Measurements from ENCODE around the gene IGSF21. TPM values are rescaled to one million over a fixed set of nuclear protein-coding genes. Genes with fewer than 3 reads are reported as not detected.

The IGSF21 gene
- total RNA-seq, 1 donor from 2014 or later, result 4.4 TPM

DNA sequence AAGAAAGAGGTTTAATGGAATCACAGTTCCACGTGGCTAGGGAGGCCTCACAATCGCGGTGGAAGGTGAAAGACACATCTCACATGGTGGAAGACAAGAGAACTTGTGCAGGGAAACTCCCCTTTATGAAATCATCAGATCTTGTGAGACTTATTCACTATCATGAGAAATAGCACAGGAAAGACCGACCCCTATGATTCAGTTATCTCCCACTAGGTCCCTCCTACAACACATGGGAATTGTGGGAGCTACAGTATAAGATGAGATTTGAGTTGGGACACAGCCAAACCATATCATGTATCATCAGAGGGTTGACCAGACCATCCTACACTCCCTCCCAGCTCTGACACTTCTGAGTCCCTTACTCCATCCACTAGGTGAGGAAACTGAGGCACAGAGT lies 229.2 kb downstream of the IGSF21 start:
- Mint-ChIP-seq H3K9me3 (ENCODE audit: unreplicated experiment) (no peaks in the 10 kb centered on the region), H3K27ac (ENCODE audit: unreplicated experiment) (no peak overlapping the region), H3K36me3 (ENCODE audit: low read depth, unreplicated experiment) (no peaks in the 10 kb centered on the region), H3K4me3 (ENCODE audit: unreplicated experiment) (no peak overlapping the region), H3K27me3 (ENCODE audit: unreplicated experiment) (no peaks in the 10 kb centered on the region), H3K4me1 (ENCODE audit: unreplicated experiment) (no peaks in the 10 kb centered on the region)
- TF ChIP-seq, protein P1, sequence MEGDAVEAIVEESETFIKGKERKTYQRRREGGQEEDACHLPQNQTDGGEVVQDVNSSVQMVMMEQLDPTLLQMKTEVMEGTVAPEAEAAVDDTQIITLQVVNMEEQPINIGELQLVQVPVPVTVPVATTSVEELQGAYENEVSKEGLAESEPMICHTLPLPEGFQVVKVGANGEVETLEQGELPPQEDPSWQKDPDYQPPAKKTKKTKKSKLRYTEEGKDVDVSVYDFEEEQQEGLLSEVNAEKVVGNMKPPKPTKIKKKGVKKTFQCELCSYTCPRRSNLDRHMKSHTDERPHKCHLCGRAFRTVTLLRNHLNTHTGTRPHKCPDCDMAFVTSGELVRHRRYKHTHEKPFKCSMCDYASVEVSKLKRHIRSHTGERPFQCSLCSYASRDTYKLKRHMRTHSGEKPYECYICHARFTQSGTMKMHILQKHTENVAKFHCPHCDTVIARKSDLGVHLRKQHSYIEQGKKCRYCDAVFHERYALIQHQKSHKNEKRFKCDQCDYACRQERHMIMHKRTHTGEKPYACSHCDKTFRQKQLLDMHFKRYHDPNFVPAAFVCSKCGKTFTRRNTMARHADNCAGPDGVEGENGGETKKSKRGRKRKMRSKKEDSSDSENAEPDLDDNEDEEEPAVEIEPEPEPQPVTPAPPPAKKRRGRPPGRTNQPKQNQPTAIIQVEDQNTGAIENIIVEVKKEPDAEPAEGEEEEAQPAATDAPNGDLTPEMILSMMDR (IDR thresholded peaks at IDR 0.05; ENCODE audit: unreplicated experiment), result no peak
- DNase-seq (ENCODE audit: low spot score), result no peak

DNA sequence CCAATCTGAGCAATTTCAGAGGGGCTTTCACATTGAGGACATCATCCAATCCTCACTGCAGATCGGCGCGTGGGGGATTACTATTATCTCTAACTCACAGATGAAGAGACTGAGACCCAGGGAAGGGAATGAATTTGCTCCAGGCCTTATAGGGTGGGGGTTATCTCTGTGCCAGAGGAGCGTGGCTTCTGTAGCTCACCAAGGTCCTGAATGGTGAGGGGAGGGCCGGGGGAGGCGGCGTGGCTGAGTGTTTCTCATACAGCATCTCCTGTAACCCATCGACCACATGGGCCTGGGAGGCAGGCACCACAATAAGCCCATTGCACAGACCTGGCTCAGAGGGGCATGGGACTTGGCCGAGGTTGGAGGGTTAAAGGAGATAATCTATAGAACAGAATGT lies 230.2 kb downstream of the IGSF21 start:
- Mint-ChIP-seq H3K27me3 (ENCODE audit: unreplicated experiment) (no peaks in the 10 kb centered on the region), H3K27ac (ENCODE audit: unreplicated experiment) (no peak overlapping the region), H3K4me3 (ENCODE audit: unreplicated experiment) (no peak overlapping the region), H3K9me3 (ENCODE audit: unreplicated experiment) (no peaks in the 10 kb centered on the region), H3K4me1 (ENCODE audit: unreplicated experiment) (no peaks in the 10 kb centered on the region), H3K36me3 (ENCODE audit: low read depth, unreplicated experiment) (no peaks in the 10 kb centered on the region)
- DNase-seq (ENCODE audit: low spot score), result no peak
- TF ChIP-seq, protein P1 (IDR thresholded peaks at IDR 0.05; ENCODE audit: unreplicated experiment), result no peak

- Mint-ChIP-seq H3K27ac (ENCODE audit: unreplicated experiment) (no peak overlapping the region), H3K4me3 (ENCODE audit: unreplicated experiment) (no peak overlapping the region), H3K4me1 (ENCODE audit: unreplicated experiment) (no peaks in the 10 kb centered on the region), H3K27me3 (ENCODE audit: unreplicated experiment) (no peaks in the 10 kb centered on the region), H3K36me3 (ENCODE audit: low read depth, unreplicated experiment) (no peaks in the 10 kb centered on the region), H3K9me3 (ENCODE audit: unreplicated experiment) (no peaks in the 10 kb centered on the region)
- TF ChIP-seq, protein P1 (IDR thresholded peaks at IDR 0.05; ENCODE audit: unreplicated experiment), result no peak
- no peak for DNase-seq (ENCODE audit: low spot score)
These were observed 231.6 kb downstream of the IGSF21 start for GRCh38 chr1:18339161-18339560.

- TF ChIP-seq, protein P1 (IDR thresholded peaks at IDR 0.05; ENCODE audit: unreplicated experiment), result no peak
- H3K4me3 Mint-ChIP-seq (ENCODE audit: unreplicated experiment), result no peak overlapping the region
- H3K27ac Mint-ChIP-seq (ENCODE audit: unreplicated experiment), result no peak overlapping the region
- no peaks in the 10 kb centered on the region for H3K9me3 Mint-ChIP-seq (ENCODE audit: unreplicated experiment)
- H3K27me3 Mint-ChIP-seq (ENCODE audit: unreplicated experiment), result no peaks in the 10 kb centered on the region
- DNase-seq (ENCODE audit: low spot score), result no peak
- H3K4me1 Mint-ChIP-seq (ENCODE audit: unreplicated experiment), result no peaks in the 10 kb centered on the region
- H3K36me3 Mint-ChIP-seq (ENCODE audit: low read depth, unreplicated experiment), result no peaks in the 10 kb centered on the region
These were observed 232.7 kb downstream of the IGSF21 start for GRCh38 chr1:18340158-18340764.

DNA sequence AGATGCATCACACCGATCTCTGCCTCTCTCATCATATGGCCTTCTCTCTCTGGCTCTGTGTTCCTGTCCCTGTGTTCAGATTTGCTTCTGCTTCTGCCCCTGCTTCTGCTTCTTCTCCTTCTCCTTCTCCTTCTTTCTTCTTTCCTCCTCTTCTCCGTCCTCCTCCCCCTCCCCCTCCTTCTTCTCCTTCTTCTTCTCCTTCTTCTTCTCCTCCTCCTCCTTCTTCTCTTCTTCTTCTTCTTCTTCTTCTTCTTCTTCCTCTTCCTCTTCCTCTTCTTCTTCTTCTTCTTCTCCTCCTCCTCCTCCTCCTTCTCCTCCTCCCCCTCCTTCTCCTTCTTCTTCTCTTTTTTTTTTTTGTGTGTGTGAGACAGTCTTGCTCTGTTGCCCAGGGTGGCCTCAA lies 233.2 kb downstream of the IGSF21 start:
- H3K9me3 Mint-ChIP-seq (ENCODE audit: unreplicated experiment), result no peaks in the 10 kb centered on the region
- DNase-seq (ENCODE audit: low spot score), result no peak

More for the DNA sequence above, 233.2 kb downstream of the IGSF21 start:
- no peaks in the 10 kb centered on the region for H3K36me3 Mint-ChIP-seq (ENCODE audit: low read depth, unreplicated experiment)
- H3K4me1 Mint-ChIP-seq (ENCODE audit: unreplicated experiment), result no peaks in the 10 kb centered on the region
- H3K4me3 Mint-ChIP-seq (ENCODE audit: unreplicated experiment), result no peak overlapping the region
- TF ChIP-seq, protein P1 (IDR thresholded peaks at IDR 0.05; ENCODE audit: unreplicated experiment), result no peak
- no peak overlapping the region for H3K27ac Mint-ChIP-seq (ENCODE audit: unreplicated experiment)
- H3K27me3 Mint-ChIP-seq (ENCODE audit: unreplicated experiment), result no peaks in the 10 kb centered on the region
